SU-DHL-6 (cell line): ENCODE results near the gene CLASP1.

ENCODE experiments used
- H2AFZ ChIP-seq: fragments of 200-600 bp; sonication (generic); 2 replicates; pipeline ENCODE4 v1.6.1; 2014; ENCODE audit warnings: low read depth, mild to moderate bottlenecking, moderate library complexity, mixed read lengths, antibody characterized with exemption, low read length; ENCODE audit not compliant: severe bottlenecking
- H3F3A ChIP-seq: fragments of 200-600 bp; shearing (Covaris generic); 2 replicates; pipeline ENCODE4 v1.6.0; 2016; ENCODE audit warnings: antibody characterized with exemption, mild to moderate bottlenecking; ENCODE audit not compliant: insufficient read depth
- H3K27ac ChIP-seq: fragments of 200-600 bp; sonication (generic); 2 replicates; pipeline ENCODE4 v1.5.1; 2016; ENCODE audit warnings: low read depth, mild to moderate bottlenecking, low read length, moderate library complexity, mixed read lengths
- H3K27me3 ChIP-seq: fragments of 200-600 bp; sonication (generic), shearing (Covaris generic); 2 replicates; pipeline ENCODE4 v1.6.0; 2014; ENCODE audit warnings: mild to moderate bottlenecking, low read length
- H3K36me3 ChIP-seq: fragments of 200-600 bp; sonication (generic); 2 replicates; pipeline ENCODE4 v1.6.1; 2014; ENCODE audit warnings: mild to moderate bottlenecking, low read length, mixed read lengths
- H3K4me2 ChIP-seq: fragments of 300-600, 200-600 bp; shearing (Covaris generic), sonication (generic); 2 replicates; pipeline ENCODE4 v1.6.0; 2014; ENCODE audit warnings: low read length, low read depth, mild to moderate bottlenecking; ENCODE audit not compliant: poor library complexity, severe bottlenecking
- H3K4me3 ChIP-seq: fragments of 200-600 bp; sonication (generic); 2 replicates; pipeline ENCODE4 v1.5.1; 2014; ENCODE audit warnings: antibody characterized with exemption, low read length, mild to moderate bottlenecking, mixed read lengths; ENCODE audit not compliant: insufficient read depth, poor library complexity, severe bottlenecking
- H3K79me2 ChIP-seq: fragments of 200-600 bp; sonication (generic); 2 replicates; pipeline ENCODE4 v1.6.1; 2014; ENCODE audit warnings: mild to moderate bottlenecking, low read length, moderate library complexity; ENCODE audit not compliant: insufficient read depth
- H3K9ac ChIP-seq: fragments of 200-600 bp; sonication (generic); 2 replicates; pipeline ENCODE4 v1.7.0; 2014; ENCODE audit warnings: mild to moderate bottlenecking, low read length
- H3K9me2 ChIP-seq: fragments of 200-600 bp; sonication (generic); replicated peaks from 2 replicates; pipeline ENCODE4 v1.6.1; 2014; ENCODE audit warnings: low read length; ENCODE audit not compliant: insufficient read depth
- H3K9me3 ChIP-seq: fragments of 200-600 bp; sonication (generic); 2 replicates; pipeline ENCODE4 v1.6.1; 2014; ENCODE audit warnings: low read length, mixed read lengths; ENCODE audit not compliant: insufficient read depth
- H4K20me1 ChIP-seq: fragments of 200-600 bp; sonication (generic); 2 replicates; pipeline ENCODE4 v1.6.1; 2014; ENCODE audit warnings: low read depth, mild to moderate bottlenecking, antibody characterized with exemption, low read length, moderate library complexity, mixed read lengths
- CTCF ChIP-seq: fragments of 200-600 bp; sonication (generic); IDR thresholded peaks from one replicate; pipeline ENCODE4 v1.5.1; 2017; ENCODE audit warnings: antibody characterized with exemption, mild to moderate bottlenecking, low read length, moderate library complexity; ENCODE audit not compliant: insufficient read depth, poor library complexity, severe bottlenecking
- EZH2phosphoT487 ChIP-seq: fragments of 200-600 bp; sonication (generic), shearing (Covaris generic); conservative IDR thresholded peaks from 2 replicates; pipeline ENCODE4 v1.6.1; 2018; ENCODE audit warnings: mild to moderate bottlenecking, antibody characterized with exemption, low read length, moderate library complexity, mixed read lengths

CLASP1 gene

GRCh38 chr2:121664086-121664485 is 14.8 kb upstream of the CLASP1 start:
- H3K9me3 ChIP-seq: 0 out of 2 replicates have a peak, but pooled peaks cover 1% of the 10 kb centered on the region
- H3F3A ChIP-seq: no peaks in the 10 kb centered on the region; the same call in 1 of the 2 replicates
- no peak overlapping the region for H2AFZ ChIP-seq
- H3K9me2 ChIP-seq: no peaks in the 10 kb centered on the region
- no peaks in the 10 kb centered on the region for H3K36me3 ChIP-seq
- H3K4me3 ChIP-seq: no peak overlapping the region
- no peak overlapping the region for H3K27ac ChIP-seq
- H4K20me1 ChIP-seq: no peaks in the 10 kb centered on the region
- no peak overlapping the region for H3K4me2 ChIP-seq
- 0 out of 2 replicates have a peak, but pooled peaks cover 4% of the 10 kb centered on the region for H3K79me2 ChIP-seq
- H3K9ac ChIP-seq: no peak overlapping the region
- TF ChIP-seq EZH2phosphoT487: no peak
- no peak for TF ChIP-seq CTCF
- no peaks in the 10 kb centered on the region for H3K27me3 ChIP-seq

GRCh38 chr2:121663434-121663833 is 14.2 kb upstream of the CLASP1 start:
- TF ChIP-seq CTCF (no peak), EZH2phosphoT487 (no peak)
- no peak overlapping the region for H2AFZ ChIP-seq
- no peaks in the 10 kb centered on the region for H3K9me3 ChIP-seq
- no peak overlapping the region for H3K9ac ChIP-seq
- no peak overlapping the region for H3K4me3 ChIP-seq
- no peaks in the 10 kb centered on the region for H3K27me3 ChIP-seq
- no peaks in the 10 kb centered on the region for H3K9me2 ChIP-seq
- no peak overlapping the region for H3K4me2 ChIP-seq
- H3K79me2 ChIP-seq: 0 out of 2 replicates have a peak, but pooled peaks cover 4% of the 10 kb centered on the region
- no peaks in the 10 kb centered on the region; the same call in 1 of the 2 replicates for H3F3A ChIP-seq
- no peak overlapping the region for H3K27ac ChIP-seq
- H4K20me1 ChIP-seq: no peaks in the 10 kb centered on the region
- no peaks in the 10 kb centered on the region for H3K36me3 ChIP-seq

GRCh38 chr2:121662656-121663055 is 13.4 kb upstream of the CLASP1 start:
- no peak overlapping the region for H3K27ac ChIP-seq
- no peaks in the 10 kb centered on the region; the same call in 1 of the 2 replicates for H3F3A ChIP-seq
- no peaks in the 10 kb centered on the region for H3K9me2 ChIP-seq
- H3K9me3 ChIP-seq: no peaks in the 10 kb centered on the region
- H3K9ac ChIP-seq: no peak overlapping the region
- peaks cover 8% of the 10 kb centered on the region; the same call in 1 of the 2 replicates for H3K79me2 ChIP-seq
- no peaks in the 10 kb centered on the region for H3K27me3 ChIP-seq
- no peak overlapping the region for H2AFZ ChIP-seq
- H4K20me1 ChIP-seq: no peaks in the 10 kb centered on the region
- H3K36me3 ChIP-seq: no peaks in the 10 kb centered on the region
- TF ChIP-seq CTCF: no peak
- TF ChIP-seq EZH2phosphoT487: no peak
- H3K4me3 ChIP-seq: no peak overlapping the region
- no peak overlapping the region for H3K4me2 ChIP-seq
